Measurements from ENCODE around the gene HEXIM2. TPM values are rescaled to one million over a fixed set of nuclear protein-coding genes. Genes with fewer than 3 reads are reported as not detected.

The HEXIM2 gene
- total and polyA plus RNA-seq, 2 of the 13 experiments (the other 11 are each of a cell fraction or from before 2014, with no cell fraction given): 27.1 to 32.4 TPM

DNA sequence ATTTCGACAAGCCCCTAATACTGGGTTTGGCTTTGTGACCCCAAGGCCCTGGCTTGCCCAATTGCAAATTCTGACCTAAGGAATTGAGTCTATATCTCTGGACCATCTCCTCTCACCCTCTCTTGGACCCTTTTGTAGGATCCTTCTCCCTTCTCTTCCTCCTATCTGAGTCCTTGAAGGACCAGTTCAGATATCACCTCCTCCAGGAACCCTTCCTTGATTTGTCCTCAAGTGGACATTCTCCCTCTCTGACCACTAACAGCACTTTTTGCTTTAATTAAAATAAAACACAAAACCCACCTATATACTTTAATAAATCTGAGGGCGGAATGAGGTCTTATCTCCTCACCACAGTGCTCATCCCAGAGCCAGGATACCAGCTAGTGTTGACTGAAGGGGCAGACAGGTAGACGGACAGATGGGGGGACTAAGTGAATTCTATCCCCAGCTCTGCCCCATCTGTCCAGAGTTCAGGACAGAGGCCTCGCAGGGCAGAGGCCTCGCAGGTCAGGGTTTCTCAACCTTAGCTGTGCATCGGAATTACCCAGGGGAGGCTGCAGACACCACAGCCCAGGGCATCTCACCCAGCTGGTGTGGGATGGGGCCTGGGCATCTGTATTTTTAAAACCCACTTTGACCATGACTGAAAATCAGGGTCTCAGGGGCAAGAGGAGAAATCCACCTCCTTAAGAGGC lies 38.5 kb upstream of the HEXIM2 start (continued):
- TF ChIP-seq, protein P1, sequence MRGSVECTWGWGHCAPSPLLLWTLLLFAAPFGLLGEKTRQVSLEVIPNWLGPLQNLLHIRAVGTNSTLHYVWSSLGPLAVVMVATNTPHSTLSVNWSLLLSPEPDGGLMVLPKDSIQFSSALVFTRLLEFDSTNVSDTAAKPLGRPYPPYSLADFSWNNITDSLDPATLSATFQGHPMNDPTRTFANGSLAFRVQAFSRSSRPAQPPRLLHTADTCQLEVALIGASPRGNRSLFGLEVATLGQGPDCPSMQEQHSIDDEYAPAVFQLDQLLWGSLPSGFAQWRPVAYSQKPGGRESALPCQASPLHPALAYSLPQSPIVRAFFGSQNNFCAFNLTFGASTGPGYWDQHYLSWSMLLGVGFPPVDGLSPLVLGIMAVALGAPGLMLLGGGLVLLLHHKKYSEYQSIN (CRISPR knock-in tag; IDR thresholded peaks at IDR 0.05; ENCODE audit: borderline replicate concordance): no peak
- TF ChIP-seq TSC22D2 (CRISPR knock-in tag; IDR thresholded peaks at IDR 0.05; ENCODE audit: borderline replicate concordance) (no peak), ZNF652 (CRISPR knock-in tag; IDR thresholded peaks at IDR 0.05; ENCODE audit: borderline replicate concordance, low read depth) (no peak), ZNF615 (CRISPR knock-in tag; IDR thresholded peaks at IDR 0.05; ENCODE audit: borderline replicate concordance) (no peak), ZNF263 (CRISPR knock-in tag; IDR thresholded peaks at IDR 0.05) (no peak), ASH2L (IDR thresholded peaks at IDR 0.05; ENCODE audit: insufficient read length, low read depth, low read length) (no peak), SETDB1 (CRISPR knock-in tag; IDR thresholded peaks at IDR 0.05; ENCODE audit: borderline replicate concordance) (no peak), KDM4B (CRISPR knock-in tag; IDR thresholded peaks at IDR 0.05) (no peak), RXRB (CRISPR knock-in tag; IDR thresholded peaks at IDR 0.05; ENCODE audit: borderline replicate concordance) (peak; percentile 46; the same call in 1 of the 2 replicates), ZNF891 (CRISPR knock-in tag; IDR thresholded peaks at IDR 0.05) (no peak), ZNF7 (CRISPR knock-in tag; IDR thresholded peaks at IDR 0.05) (no peak), ZNF430 (CRISPR knock-in tag; IDR thresholded peaks at IDR 0.05) (no peak), MLLT10 (CRISPR knock-in tag; IDR thresholded peaks at IDR 0.05) (no peak), SALL1 (CRISPR knock-in tag; IDR thresholded peaks at IDR 0.05) (no peak), ZMYM4 (CRISPR knock-in tag; IDR thresholded peaks at IDR 0.05) (no peak), DPF2 (CRISPR knock-in tag; IDR thresholded peaks at IDR 0.05; ENCODE audit: borderline replicate concordance, low read depth) (no peak), MED8 (CRISPR knock-in tag; IDR thresholded peaks at IDR 0.05; ENCODE audit: insufficient replicate concordance) (no peak), NBN (conservative IDR thresholded peaks at IDR 0.05) (no peak)
- TF ChIP-seq, protein P2, sequence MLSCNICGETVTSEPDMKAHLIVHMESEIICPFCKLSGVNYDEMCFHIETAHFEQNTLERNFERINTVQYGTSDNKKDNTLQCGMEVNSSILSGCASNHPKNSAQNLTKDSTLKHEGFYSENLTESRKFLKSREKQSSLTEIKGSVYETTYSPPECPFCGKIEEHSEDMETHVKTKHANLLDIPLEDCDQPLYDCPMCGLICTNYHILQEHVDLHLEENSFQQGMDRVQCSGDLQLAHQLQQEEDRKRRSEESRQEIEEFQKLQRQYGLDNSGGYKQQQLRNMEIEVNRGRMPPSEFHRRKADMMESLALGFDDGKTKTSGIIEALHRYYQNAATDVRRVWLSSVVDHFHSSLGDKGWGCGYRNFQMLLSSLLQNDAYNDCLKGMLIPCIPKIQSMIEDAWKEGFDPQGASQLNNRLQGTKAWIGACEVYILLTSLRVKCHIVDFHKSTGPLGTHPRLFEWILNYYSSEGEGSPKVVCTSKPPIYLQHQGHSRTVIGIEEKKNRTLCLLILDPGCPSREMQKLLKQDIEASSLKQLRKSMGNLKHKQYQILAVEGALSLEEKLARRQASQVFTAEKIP (CRISPR knock-in tag; IDR thresholded peaks at IDR 0.05; ENCODE audit: borderline replicate concordance): no peak
- TF ChIP-seq, protein P3, sequence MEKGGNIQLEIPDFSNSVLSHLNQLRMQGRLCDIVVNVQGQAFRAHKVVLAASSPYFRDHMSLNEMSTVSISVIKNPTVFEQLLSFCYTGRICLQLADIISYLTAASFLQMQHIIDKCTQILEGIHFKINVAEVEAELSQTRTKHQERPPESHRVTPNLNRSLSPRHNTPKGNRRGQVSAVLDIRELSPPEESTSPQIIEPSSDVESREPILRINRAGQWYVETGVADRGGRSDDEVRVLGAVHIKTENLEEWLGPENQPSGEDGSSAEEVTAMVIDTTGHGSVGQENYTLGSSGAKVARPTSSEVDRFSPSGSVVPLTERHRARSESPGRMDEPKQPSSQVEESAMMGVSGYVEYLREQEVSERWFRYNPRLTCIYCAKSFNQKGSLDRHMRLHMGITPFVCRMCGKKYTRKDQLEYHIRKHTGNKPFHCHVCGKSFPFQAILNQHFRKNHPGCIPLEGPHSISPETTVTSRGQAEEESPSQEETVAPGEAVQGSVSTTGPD (CRISPR knock-in tag; IDR thresholded peaks at IDR 0.05): no peak
- TF ChIP-seq, protein P4, sequence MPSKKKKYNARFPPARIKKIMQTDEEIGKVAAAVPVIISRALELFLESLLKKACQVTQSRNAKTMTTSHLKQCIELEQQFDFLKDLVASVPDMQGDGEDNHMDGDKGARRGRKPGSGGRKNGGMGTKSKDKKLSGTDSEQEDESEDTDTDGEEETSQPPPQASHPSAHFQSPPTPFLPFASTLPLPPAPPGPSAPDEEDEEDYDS (CRISPR knock-in tag; IDR thresholded peaks at IDR 0.05): no peak
- TF ChIP-seq, protein P5, sequence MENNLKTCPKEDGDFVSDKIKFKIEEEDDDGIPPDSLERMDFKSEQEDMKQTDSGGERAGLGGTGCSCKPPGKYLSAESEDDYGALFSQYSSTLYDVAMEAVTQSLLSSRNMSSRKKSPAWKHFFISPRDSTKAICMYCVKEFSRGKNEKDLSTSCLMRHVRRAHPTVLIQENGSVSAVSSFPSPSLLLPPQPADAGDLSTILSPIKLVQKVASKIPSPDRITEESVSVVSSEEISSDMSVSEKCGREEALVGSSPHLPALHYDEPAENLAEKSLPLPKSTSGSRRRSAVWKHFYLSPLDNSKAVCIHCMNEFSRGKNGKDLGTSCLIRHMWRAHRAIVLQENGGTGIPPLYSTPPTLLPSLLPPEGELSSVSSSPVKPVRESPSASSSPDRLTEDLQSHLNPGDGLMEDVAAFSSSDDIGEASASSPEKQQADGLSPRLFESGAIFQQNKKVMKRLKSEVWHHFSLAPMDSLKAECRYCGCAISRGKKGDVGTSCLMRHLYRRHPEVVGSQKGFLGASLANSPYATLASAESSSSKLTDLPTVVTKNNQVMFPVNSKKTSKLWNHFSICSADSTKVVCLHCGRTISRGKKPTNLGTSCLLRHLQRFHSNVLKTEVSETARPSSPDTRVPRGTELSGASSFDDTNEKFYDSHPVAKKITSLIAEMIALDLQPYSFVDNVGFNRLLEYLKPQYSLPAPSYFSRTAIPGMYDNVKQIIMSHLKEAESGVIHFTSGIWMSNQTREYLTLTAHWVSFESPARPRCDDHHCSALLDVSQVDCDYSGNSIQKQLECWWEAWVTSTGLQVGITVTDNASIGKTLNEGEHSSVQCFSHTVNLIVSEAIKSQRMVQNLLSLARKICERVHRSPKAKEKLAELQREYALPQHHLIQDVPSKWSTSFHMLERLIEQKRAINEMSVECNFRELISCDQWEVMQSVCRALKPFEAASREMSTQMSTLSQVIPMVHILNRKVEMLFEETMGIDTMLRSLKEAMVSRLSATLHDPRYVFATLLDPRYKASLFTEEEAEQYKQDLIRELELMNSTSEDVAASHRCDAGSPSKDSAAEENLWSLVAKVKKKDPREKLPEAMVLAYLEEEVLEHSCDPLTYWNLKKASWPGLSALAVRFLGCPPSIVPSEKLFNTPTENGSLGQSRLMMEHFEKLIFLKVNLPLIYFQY (CRISPR knock-in tag; IDR thresholded peaks at IDR 0.05; ENCODE audit: borderline replicate concordance): no peak
